Left hindlimb (tissue), 1 donor: ENCODE data around the gene SDK1.
"Not testable (repeated sequence)": the region's sequence is repeated elsewhere in the genome, so short reads cannot be mapped to it uniquely, and the experiment has no call there.

ENCODE experiments used
- DNase-seq: peaks from one replicate; pipeline ENCODE4 v3.0.0-alpha.2; 2018

Gene SDK1

GRCh38 chr7:4314316-4314715, 1013.3 kb downstream of the SDK1 start:
- not testable (repeated sequence) for DNase-seq
